ENCODE data around the gene PRKAR1B.

The PRKAR1B gene

GRCh38 chr7:503575-504111 lies 223.4 kb downstream of the PRKAR1B start:
- DNase-seq, result no peak

- DNase-seq, result no peak
These were observed 224.8 kb downstream of the PRKAR1B start for GRCh38 chr7:502296-502695.

GRCh38 chr7:501526-501925 lies 225.6 kb downstream of the PRKAR1B start:
- DNase-seq, result no peak

- no peak for DNase-seq
These were observed 226.3 kb downstream of the PRKAR1B start for GRCh38 chr7:500521-501420.

- no peak for DNase-seq
These were observed 227.1 kb downstream of the PRKAR1B start for GRCh38 chr7:499853-500485.
